BE2C (cell line): Measurements from ENCODE around the gene C6orf47.

Experiments
- DNase-seq: peaks from one replicate; pipeline ENCODE4 v3.0.0-alpha.2; 2020
- H3K27me3 ChIP-seq: fragments of 250-450 bp; sonication (Bioruptor Pico); 2 replicates; pipeline ENCODE4 v1.5.1; 2020; ENCODE audit warnings: mild to moderate bottlenecking
- H3K36me3 ChIP-seq: fragments of 250-450 bp; sonication (Bioruptor Pico); 2 replicates; pipeline ENCODE4 v1.5.1; 2020; ENCODE audit warnings: mild to moderate bottlenecking
- H3K4me1 ChIP-seq: fragments of 250-450 bp; sonication (Bioruptor Pico); 2 replicates; pipeline ENCODE4 v1.5.1; 2020
- H3K4me3 ChIP-seq: 2 replicates; pipeline ENCODE4 v1.5.1; 2011; ENCODE audit warnings: low read depth, low read length
- H3K9me3 ChIP-seq: fragments of 250-450 bp; sonication (Bioruptor Pico); 2 replicates; pipeline ENCODE4 v1.5.1; 2020
- TF ChIP-seq, protein P1 (sequence below): IDR thresholded peaks from 2 replicates; pipeline ENCODE4 v1.5.1; 2012; ENCODE audit warnings: mild to moderate bottlenecking, low read depth, low read length

The C6orf47 gene

DNA sequence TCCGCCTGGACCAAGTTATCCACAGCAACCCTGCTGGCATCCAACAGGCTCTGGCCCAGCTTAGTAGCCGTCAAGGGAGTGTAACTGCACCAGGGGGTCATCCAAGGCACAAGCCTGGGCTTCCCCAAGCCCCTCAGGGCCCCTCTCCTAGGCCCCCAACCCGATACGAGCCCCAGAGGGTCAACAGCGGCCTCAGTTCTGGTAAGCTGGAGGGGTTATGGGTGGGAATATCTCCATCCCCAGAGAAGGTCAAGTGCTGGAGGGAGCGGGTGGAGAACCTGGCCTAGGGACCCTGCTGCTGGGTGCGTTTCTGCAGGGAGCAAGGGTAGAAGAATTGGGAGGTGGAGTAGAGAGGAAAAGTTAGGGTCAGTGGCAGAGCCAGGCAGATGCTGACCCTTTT lies 27.1 kb downstream of the C6orf47 start:
- Histone ChIP-seq H3K27me3 (no peaks in the 10 kb centered on the region), H3K9me3 (no peaks in the 10 kb centered on the region), H3K4me1 (no peaks in the 10 kb centered on the region), H3K4me3 (no peak overlapping the region), H3K36me3 (peaks cover 96% of the 10 kb centered on the region)
- DNase-seq, result no peak
- TF ChIP-seq, protein P1, sequence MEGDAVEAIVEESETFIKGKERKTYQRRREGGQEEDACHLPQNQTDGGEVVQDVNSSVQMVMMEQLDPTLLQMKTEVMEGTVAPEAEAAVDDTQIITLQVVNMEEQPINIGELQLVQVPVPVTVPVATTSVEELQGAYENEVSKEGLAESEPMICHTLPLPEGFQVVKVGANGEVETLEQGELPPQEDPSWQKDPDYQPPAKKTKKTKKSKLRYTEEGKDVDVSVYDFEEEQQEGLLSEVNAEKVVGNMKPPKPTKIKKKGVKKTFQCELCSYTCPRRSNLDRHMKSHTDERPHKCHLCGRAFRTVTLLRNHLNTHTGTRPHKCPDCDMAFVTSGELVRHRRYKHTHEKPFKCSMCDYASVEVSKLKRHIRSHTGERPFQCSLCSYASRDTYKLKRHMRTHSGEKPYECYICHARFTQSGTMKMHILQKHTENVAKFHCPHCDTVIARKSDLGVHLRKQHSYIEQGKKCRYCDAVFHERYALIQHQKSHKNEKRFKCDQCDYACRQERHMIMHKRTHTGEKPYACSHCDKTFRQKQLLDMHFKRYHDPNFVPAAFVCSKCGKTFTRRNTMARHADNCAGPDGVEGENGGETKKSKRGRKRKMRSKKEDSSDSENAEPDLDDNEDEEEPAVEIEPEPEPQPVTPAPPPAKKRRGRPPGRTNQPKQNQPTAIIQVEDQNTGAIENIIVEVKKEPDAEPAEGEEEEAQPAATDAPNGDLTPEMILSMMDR, result no peak

DNA sequence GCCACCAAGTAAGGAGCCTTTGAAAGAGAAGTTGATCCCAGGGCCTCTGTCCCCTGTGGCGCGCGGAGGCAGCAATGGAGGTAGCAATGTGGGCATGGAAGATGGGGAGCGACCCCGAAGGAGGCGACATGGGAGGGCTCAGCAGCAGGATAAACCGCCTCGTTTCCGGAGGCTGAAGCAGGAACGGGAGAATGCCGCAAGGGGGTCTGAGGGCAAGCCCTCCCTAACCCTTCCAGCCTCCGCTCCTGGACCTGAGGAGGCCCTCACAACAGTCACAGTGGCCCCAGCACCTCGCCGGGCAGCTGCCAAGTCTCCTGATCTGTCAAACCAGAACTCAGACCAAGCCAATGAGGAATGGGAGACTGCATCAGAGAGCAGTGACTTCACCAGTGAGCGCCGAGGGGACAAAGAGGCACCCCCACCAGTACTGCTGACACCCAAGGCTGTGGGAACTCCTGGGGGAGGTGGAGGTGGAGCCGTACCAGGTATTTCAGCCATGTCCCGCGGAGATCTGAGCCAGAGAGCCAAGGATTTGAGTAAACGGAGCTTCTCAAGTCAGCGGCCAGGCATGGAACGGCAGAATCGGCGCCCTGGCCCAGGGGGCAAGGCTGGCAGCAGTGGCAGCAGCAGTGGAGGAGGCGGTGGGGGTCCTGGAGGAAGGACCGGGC lies 28.2 kb downstream of the C6orf47 start:
- no peaks in the 10 kb centered on the region for H3K9me3 ChIP-seq
- peaks cover 99% of the 10 kb centered on the region for H3K36me3 ChIP-seq
- H3K27me3 ChIP-seq, result no peaks in the 10 kb centered on the region
- TF ChIP-seq, protein P1, result no peak
- no peaks in the 10 kb centered on the region for H3K4me1 ChIP-seq
- no peak overlapping the region for H3K4me3 ChIP-seq
- no peak for DNase-seq

DNA sequence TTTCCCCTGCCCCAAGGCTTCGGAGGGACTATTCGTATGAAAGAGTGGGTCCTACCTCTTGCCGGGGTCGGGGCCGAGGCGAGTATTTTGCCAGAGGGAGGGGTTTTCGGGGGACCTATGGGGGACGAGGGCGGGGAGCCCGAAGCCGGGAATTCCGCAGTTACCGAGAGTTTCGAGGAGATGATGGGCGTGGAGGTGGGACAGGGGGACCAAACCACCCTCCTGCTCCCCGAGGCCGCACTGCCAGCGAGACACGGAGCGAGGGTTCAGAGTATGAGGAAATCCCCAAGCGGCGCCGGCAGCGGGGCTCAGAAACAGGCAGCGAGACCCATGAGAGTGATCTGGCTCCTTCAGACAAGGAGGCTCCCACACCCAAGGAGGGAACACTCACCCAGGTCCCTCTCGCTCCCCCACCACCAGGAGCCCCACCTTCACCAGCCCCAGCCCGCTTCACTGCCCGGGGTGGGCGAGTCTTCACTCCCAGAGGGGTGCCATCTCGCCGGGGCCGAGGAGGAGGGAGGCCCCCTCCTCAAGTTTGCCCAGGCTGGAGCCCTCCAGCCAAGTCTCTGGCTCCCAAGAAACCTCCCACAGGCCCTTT lies 28.8 kb downstream of the C6orf47 start:
- TF ChIP-seq, protein P1, result no peak
- H3K4me3 ChIP-seq, result no peak overlapping the region
- peaks cover 100% of the 10 kb centered on the region for H3K36me3 ChIP-seq

DNA sequence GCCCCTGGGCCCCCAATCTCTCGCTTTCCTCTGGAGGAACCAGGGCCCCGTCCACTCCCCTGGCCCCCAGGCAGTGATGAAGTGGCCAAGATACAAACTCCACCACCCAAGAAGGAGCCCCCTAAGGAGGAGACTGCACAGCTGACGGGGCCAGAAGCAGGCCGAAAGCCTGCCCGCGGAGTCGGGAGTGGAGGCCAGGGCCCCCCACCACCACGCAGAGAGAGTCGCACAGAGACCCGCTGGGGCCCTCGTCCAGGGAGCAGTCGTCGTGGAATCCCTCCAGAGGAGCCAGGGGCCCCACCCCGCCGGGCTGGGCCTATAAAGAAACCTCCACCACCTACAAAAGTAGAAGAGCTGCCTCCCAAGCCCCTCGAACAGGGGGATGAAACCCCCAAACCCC lies 29.4 kb downstream of the C6orf47 start:
- Histone ChIP-seq H3K4me1 (no peaks in the 10 kb centered on the region), H3K9me3 (no peaks in the 10 kb centered on the region), H3K27me3 (no peaks in the 10 kb centered on the region), H3K4me3 (no peak overlapping the region), H3K36me3 (peaks cover 100% of the 10 kb centered on the region)
- TF ChIP-seq, protein P1, result no peak
- no peak for DNase-seq

More for the DNA sequence above, 28.8 kb downstream of the C6orf47 start:
- no peak for DNase-seq
- Histone ChIP-seq H3K9me3 (no peaks in the 10 kb centered on the region), H3K27me3 (no peaks in the 10 kb centered on the region), H3K4me1 (no peaks in the 10 kb centered on the region)

DNA sequence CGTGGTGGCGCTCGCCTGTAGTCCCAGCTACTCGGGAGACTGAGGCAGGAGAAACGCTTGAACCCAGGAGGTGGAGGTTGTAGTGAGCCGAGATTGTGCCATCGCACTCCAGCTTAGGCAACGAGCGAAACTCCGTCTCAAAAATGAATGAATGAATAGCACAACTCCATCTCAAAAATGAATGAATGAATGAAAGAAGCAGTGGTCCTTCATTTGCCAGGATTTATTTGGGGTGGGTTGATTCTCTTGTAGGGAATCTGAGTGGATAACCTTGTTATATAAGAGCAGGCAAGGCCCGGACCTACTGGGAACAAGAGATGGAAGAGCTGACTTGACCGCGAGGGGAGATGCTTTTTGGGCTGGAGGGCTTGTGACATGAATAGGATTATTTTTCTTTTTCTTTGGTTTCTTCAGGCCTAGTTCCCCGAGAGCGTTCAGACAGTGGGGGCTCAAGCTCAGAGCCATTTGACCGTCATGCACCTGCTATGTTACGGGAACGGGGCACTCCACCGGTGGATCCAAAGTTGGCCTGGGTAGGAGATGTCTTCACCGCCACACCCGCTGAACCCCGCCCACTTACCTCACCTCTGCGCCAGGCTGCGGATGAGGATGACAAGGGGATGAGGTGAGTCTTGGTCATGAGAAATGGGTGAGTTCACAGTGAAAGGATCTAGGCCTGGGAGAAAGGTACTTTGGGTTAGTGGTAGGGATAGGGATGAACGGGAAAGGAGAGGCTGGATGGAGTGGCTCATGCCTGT lies 30.2 kb downstream of the C6orf47 start:
- TF ChIP-seq, protein P1, result no peak
- no peak for DNase-seq
- Histone ChIP-seq H3K27me3 (no peaks in the 10 kb centered on the region), H3K4me1 (no peaks in the 10 kb centered on the region), H3K4me3 (no peak overlapping the region), H3K9me3 (no peaks in the 10 kb centered on the region), H3K36me3 (peaks cover 100% of the 10 kb centered on the region)

DNA sequence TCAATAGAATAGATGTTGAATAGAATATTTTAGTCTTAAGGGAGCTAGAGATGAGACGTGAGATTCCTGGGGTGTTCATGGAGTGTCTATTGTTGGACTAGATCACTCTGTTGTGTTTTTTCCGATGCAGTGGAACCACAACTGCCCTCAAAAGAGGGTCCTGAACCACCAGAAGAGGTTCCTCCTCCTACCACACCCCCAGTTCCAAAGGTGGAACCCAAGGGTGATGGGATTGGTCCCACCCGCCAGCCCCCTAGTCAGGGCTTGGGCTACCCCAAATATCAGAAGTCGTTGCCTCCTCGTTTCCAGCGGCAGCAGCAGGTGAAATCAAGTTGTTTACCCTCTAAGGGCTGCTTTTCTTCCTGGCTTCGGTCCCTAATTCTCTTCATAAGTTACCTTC lies 31.6 kb downstream of the C6orf47 start:
- TF ChIP-seq, protein P1, result no peak
- no peak overlapping the region for H3K4me3 ChIP-seq
- H3K27me3 ChIP-seq, result no peaks in the 10 kb centered on the region
- H3K4me1 ChIP-seq, result no peaks in the 10 kb centered on the region
- peaks cover 100% of the 10 kb centered on the region for H3K36me3 ChIP-seq
- DNase-seq, result no peak
- no peaks in the 10 kb centered on the region for H3K9me3 ChIP-seq
